ENCODE data around the gene LIPC. TPM values are rescaled to one million over a fixed set of nuclear protein-coding genes. Genes with fewer than 3 reads are reported as not detected.

The LIPC gene
- total RNA-seq, 1 experiment from 2014 or later, result not detected

DNA sequence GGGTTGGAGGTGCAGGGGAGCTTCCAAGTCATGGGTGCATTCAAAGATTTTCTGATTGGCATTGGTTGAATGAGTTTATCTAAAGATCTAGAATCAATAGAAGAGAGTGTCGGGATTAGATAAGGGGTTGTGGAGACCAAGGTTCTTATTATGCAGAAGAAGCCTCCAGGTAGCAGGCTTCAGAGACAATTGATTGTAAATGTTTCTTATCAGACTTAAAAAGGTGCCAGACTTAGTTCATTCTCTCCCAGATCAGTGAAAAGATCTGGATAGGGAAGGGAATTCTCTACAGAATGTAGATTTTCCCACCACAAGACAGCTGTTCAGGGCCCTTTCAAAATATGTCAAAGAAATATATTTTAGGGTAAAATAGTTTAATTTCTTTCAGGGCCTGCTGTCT lies 129.5 kb downstream of the LIPC start:
- ATAC-seq, result no peak
- Mint-ChIP-seq H3K27me3 (ENCODE audit: low read depth) (no peaks in the 10 kb centered on the region), H3K27ac (no peak overlapping the region), H3K36me3 (peaks cover 9% of the 10 kb centered on the region; the same call in 1 of the 2 replicates), H3K9me3 (peaks cover 12% of the 10 kb centered on the region), H3K4me1 (peaks cover 18% of the 10 kb centered on the region), H3K4me3 (no peak overlapping the region)
- TF ChIP-seq, protein P1, sequence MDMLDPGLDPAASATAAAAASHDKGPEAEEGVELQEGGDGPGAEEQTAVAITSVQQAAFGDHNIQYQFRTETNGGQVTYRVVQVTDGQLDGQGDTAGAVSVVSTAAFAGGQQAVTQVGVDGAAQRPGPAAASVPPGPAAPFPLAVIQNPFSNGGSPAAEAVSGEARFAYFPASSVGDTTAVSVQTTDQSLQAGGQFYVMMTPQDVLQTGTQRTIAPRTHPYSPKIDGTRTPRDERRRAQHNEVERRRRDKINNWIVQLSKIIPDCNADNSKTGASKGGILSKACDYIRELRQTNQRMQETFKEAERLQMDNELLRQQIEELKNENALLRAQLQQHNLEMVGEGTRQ (CRISPR knock-in tag; IDR thresholded peaks at IDR 0.05), result no peak
- TF ChIP-seq TEAD1 (CRISPR knock-in tag; IDR thresholded peaks at IDR 0.05) (no peak), MYBL2 (CRISPR knock-in tag; IDR thresholded peaks at IDR 0.05) (no peak), FOXP1 (CRISPR knock-in tag; IDR thresholded peaks at IDR 0.05; ENCODE audit: borderline replicate concordance) (no peak), ZNF138 (CRISPR knock-in tag; conservative IDR thresholded peaks at IDR 0.05) (no peak), CREB1 (CRISPR knock-in tag; IDR thresholded peaks at IDR 0.05) (no peak), CBFB (CRISPR knock-in tag; IDR thresholded peaks at IDR 0.05; ENCODE audit: low read depth) (no peak), IRF2 (CRISPR knock-in tag; IDR thresholded peaks at IDR 0.05; ENCODE audit: borderline replicate concordance, low read depth) (no peak), ZNF423 (CRISPR knock-in tag; IDR thresholded peaks at IDR 0.05) (no peak), KAT7 (CRISPR knock-in tag; IDR thresholded peaks at IDR 0.05; ENCODE audit: borderline replicate concordance) (no peak), NR3C1 (CRISPR knock-in tag; conservative IDR thresholded peaks at IDR 0.05; ENCODE audit: low read depth) (no peak), ZNF121 (CRISPR knock-in tag; IDR thresholded peaks at IDR 0.05) (no peak), JUN (CRISPR knock-in tag; IDR thresholded peaks at IDR 0.05) (no peak)
- TF ChIP-seq, protein P2, sequence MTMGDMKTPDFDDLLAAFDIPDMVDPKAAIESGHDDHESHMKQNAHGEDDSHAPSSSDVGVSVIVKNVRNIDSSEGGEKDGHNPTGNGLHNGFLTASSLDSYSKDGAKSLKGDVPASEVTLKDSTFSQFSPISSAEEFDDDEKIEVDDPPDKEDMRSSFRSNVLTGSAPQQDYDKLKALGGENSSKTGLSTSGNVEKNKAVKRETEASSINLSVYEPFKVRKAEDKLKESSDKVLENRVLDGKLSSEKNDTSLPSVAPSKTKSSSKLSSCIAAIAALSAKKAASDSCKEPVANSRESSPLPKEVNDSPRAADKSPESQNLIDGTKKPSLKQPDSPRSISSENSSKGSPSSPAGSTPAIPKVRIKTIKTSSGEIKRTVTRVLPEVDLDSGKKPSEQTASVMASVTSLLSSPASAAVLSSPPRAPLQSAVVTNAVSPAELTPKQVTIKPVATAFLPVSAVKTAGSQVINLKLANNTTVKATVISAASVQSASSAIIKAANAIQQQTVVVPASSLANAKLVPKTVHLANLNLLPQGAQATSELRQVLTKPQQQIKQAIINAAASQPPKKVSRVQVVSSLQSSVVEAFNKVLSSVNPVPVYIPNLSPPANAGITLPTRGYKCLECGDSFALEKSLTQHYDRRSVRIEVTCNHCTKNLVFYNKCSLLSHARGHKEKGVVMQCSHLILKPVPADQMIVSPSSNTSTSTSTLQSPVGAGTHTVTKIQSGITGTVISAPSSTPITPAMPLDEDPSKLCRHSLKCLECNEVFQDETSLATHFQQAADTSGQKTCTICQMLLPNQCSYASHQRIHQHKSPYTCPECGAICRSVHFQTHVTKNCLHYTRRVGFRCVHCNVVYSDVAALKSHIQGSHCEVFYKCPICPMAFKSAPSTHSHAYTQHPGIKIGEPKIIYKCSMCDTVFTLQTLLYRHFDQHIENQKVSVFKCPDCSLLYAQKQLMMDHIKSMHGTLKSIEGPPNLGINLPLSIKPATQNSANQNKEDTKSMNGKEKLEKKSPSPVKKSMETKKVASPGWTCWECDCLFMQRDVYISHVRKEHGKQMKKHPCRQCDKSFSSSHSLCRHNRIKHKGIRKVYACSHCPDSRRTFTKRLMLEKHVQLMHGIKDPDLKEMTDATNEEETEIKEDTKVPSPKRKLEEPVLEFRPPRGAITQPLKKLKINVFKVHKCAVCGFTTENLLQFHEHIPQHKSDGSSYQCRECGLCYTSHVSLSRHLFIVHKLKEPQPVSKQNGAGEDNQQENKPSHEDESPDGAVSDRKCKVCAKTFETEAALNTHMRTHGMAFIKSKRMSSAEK (CRISPR knock-in tag; IDR thresholded peaks at IDR 0.05; ENCODE audit: borderline replicate concordance), result no peak
- TF ChIP-seq, protein P3, sequence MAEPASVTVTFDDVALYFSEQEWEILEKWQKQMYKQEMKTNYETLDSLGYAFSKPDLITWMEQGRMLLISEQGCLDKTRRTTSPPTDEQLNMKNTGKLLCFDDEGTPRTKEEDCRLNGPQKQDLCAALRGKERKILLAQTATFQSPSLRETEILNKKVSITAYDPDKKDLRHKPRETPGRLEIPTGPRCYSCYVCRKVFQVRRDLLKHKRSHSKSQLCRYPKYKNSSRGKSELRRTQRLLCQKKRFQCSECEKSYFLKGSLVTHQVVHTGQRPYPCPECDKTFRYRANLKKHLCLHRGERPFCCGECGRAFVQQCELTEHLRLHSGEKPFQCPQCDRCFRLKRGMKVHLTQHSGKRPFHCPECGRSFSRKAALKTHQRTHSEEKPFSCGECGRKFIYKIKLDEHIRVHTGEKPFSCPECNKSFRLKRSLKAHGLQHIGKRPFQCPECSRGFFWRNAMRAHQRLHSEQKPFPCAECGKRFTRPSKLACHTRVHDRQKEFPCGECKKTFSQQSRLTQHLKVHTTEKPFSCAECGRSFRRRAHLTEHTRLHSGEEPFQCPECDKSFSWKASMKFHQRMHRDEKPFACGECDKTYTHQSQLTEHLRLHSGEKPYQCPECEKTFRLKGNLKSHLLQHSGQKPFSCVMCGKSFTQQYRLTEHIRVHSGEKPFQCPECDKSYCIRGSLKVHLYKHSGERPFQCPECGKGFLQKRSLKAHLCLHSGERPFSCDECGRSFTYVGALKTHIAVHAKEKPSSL (CRISPR knock-in tag; conservative IDR thresholded peaks at IDR 0.05), result no peak
- TF ChIP-seq, protein P4, sequence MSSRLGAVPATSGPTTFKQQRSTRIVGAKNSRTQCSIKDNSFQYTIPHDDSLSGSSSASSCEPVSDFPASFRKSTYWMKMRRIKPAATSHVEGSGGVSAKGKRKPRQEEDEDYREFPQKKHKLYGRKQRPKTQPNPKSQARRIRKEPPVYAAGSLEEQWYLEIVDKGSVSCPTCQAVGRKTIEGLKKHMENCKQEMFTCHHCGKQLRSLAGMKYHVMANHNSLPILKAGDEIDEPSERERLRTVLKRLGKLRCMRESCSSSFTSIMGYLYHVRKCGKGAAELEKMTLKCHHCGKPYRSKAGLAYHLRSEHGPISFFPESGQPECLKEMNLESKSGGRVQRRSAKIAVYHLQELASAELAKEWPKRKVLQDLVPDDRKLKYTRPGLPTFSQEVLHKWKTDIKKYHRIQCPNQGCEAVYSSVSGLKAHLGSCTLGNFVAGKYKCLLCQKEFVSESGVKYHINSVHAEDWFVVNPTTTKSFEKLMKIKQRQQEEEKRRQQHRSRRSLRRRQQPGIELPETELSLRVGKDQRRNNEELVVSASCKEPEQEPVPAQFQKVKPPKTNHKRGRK (CRISPR knock-in tag; IDR thresholded peaks at IDR 0.05; ENCODE audit: borderline replicate concordance), result no peak
- TF ChIP-seq, protein P5, sequence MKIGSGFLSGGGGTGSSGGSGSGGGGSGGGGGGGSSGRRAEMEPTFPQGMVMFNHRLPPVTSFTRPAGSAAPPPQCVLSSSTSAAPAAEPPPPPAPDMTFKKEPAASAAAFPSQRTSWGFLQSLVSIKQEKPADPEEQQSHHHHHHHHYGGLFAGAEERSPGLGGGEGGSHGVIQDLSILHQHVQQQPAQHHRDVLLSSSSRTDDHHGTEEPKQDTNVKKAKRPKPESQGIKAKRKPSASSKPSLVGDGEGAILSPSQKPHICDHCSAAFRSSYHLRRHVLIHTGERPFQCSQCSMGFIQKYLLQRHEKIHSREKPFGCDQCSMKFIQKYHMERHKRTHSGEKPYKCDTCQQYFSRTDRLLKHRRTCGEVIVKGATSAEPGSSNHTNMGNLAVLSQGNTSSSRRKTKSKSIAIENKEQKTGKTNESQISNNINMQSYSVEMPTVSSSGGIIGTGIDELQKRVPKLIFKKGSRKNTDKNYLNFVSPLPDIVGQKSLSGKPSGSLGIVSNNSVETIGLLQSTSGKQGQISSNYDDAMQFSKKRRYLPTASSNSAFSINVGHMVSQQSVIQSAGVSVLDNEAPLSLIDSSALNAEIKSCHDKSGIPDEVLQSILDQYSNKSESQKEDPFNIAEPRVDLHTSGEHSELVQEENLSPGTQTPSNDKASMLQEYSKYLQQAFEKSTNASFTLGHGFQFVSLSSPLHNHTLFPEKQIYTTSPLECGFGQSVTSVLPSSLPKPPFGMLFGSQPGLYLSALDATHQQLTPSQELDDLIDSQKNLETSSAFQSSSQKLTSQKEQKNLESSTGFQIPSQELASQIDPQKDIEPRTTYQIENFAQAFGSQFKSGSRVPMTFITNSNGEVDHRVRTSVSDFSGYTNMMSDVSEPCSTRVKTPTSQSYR (CRISPR knock-in tag; IDR thresholded peaks at IDR 0.05), result no peak
- TF ChIP-seq, protein P6, sequence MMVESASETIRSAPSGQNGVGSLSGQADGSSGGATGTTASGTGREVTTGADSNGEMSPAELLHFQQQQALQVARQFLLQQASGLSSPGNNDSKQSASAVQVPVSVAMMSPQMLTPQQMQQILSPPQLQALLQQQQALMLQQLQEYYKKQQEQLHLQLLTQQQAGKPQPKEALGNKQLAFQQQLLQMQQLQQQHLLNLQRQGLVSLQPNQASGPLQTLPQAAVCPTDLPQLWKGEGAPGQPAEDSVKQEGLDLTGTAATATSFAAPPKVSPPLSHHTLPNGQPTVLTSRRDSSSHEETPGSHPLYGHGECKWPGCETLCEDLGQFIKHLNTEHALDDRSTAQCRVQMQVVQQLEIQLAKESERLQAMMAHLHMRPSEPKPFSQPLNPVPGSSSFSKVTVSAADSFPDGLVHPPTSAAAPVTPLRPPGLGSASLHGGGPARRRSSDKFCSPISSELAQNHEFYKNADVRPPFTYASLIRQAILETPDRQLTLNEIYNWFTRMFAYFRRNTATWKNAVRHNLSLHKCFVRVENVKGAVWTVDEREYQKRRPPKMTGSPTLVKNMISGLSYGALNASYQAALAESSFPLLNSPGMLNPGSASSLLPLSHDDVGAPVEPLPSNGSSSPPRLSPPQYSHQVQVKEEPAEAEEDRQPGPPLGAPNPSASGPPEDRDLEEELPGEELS (CRISPR knock-in tag; IDR thresholded peaks at IDR 0.05), result no peak
- DNase-seq (ENCODE audit: low spot score), result no peak
- POLR2A ChIA-PET, result no interaction called here
- CTCF ChIA-PET, result interaction anchor here (0.6 kb wide), 1 partner anchor 267 kb away, joined by 6 read pairs; no protein-coding TSS in a partner anchor
